Astrocyte (in vitro differentiated cells and primary cell): ENCODE data around the gene L3MBTL4. TPM values are rescaled to one million over a fixed set of nuclear protein-coding genes. Genes with fewer than 3 reads are reported as not detected.

ENCODE experiments used
- DNase-seq: peaks from one replicate; pipeline ENCODE4 v3.0.0-alpha.2; 2010; ENCODE audit warnings: low read depth
- FAIRE-seq: peaks from 2 replicates; lab custom pipeline; 2011; peaks lifted over from hg19 to GRCh38; lab: Jason Lieb, UNC
- H2AFZ ChIP-seq: 2 replicates; pipeline ENCODE4 v1.6.0; 2012; ENCODE audit warnings: low read depth, low read length, inconsistent platforms
- H3K27ac ChIP-seq: 2 replicates; pipeline ENCODE4 v1.5.1; 2011; ENCODE audit warnings: low read depth, low read length, inconsistent platforms
- H3K27me3 ChIP-seq: 2 replicates; pipeline ENCODE4 v1.6.0; 2011; ENCODE audit warnings: low read length, inconsistent platforms; ENCODE audit not compliant: insufficient read depth
- H3K36me3 ChIP-seq: 2 replicates; pipeline ENCODE4 v1.5.1; 2011; ENCODE audit warnings: low read length, inconsistent platforms; ENCODE audit not compliant: insufficient read depth
- H3K4me1 ChIP-seq: 2 replicates; pipeline ENCODE4 v1.5.1; 2011; ENCODE audit warnings: low read length, inconsistent platforms; ENCODE audit not compliant: insufficient read depth
- H3K4me2 ChIP-seq: 2 replicates; pipeline ENCODE4 v1.6.0; 2012; ENCODE audit warnings: low read length, inconsistent platforms
- H3K4me3 ChIP-seq: 2 replicates; pipeline ENCODE4 v1.5.1; 2011; ENCODE audit warnings: low read depth, mild to moderate bottlenecking, low read length, inconsistent platforms; ENCODE audit not compliant: insufficient read depth
- H3K79me2 ChIP-seq: 2 replicates; pipeline ENCODE4 v1.6.0; 2012; ENCODE audit warnings: mild to moderate bottlenecking, low read length, inconsistent platforms; ENCODE audit not compliant: insufficient read depth
- H3K9ac ChIP-seq: 2 replicates; pipeline ENCODE4 v1.6.0; 2012; ENCODE audit warnings: mild to moderate bottlenecking, low read length, inconsistent platforms
- H3K9me3 ChIP-seq: 2 replicates; pipeline ENCODE4 v1.5.1; 2012; ENCODE audit warnings: low read depth, mild to moderate bottlenecking, low read length, inconsistent platforms; ENCODE audit not compliant: insufficient read depth
- H4K20me1 ChIP-seq: 2 replicates; pipeline ENCODE4 v1.6.0; 2012; ENCODE audit warnings: low read length, inconsistent platforms; ENCODE audit not compliant: insufficient read depth
- H3K27ac Mint-ChIP-seq: one replicate; pipeline ENCODE4 v1.8.0; 2021; ENCODE audit warnings: mild to moderate bottlenecking, mixed read lengths; ENCODE audit not compliant: unreplicated experiment
- H3K27me3 Mint-ChIP-seq: one replicate; pipeline ENCODE4 v1.8.0; 2021; ENCODE audit warnings: low read depth, mixed read lengths; ENCODE audit not compliant: unreplicated experiment
- H3K36me3 Mint-ChIP-seq: one replicate; pipeline ENCODE4 v1.8.0; 2021; ENCODE audit warnings: low read depth, mixed read lengths; ENCODE audit not compliant: unreplicated experiment
- H3K4me1 Mint-ChIP-seq: one replicate; pipeline ENCODE4 v1.8.0; 2021; ENCODE audit warnings: low read depth, mixed read lengths; ENCODE audit not compliant: unreplicated experiment
- H3K4me3 Mint-ChIP-seq: one replicate; pipeline ENCODE4 v1.8.0; 2021; ENCODE audit warnings: mild to moderate bottlenecking, moderate library complexity, mixed read lengths; ENCODE audit not compliant: unreplicated experiment
- H3K9me3 Mint-ChIP-seq: one replicate; pipeline ENCODE4 v1.8.0; 2021; ENCODE audit warnings: mild to moderate bottlenecking, mixed read lengths; ENCODE audit not compliant: unreplicated experiment
- EZH2 ChIP-seq: IDR thresholded peaks from 2 replicates; pipeline ENCODE4 v1.6.1; 2012; ENCODE audit warnings: mild to moderate bottlenecking, low read length, inconsistent platforms; ENCODE audit not compliant: insufficient read depth
- total RNA-seq: library from RNA; stranded (reverse); gene quantifications from 2 replicates; pipeline ENCODE4 v1.2.1, GENCODE V29; 2021
- TF ChIP-seq, protein P1 (sequence below): IDR thresholded peaks from 2 replicates; pipeline ENCODE4 v1.5.1; 2011; ENCODE audit warnings: low read depth, mild to moderate bottlenecking, inconsistent platforms, low read length, moderate library complexity; ENCODE audit not compliant: insufficient read depth

The L3MBTL4 gene
- total RNA-seq, 1 donor from 2014 or later, result 0.52 TPM

DNA sequence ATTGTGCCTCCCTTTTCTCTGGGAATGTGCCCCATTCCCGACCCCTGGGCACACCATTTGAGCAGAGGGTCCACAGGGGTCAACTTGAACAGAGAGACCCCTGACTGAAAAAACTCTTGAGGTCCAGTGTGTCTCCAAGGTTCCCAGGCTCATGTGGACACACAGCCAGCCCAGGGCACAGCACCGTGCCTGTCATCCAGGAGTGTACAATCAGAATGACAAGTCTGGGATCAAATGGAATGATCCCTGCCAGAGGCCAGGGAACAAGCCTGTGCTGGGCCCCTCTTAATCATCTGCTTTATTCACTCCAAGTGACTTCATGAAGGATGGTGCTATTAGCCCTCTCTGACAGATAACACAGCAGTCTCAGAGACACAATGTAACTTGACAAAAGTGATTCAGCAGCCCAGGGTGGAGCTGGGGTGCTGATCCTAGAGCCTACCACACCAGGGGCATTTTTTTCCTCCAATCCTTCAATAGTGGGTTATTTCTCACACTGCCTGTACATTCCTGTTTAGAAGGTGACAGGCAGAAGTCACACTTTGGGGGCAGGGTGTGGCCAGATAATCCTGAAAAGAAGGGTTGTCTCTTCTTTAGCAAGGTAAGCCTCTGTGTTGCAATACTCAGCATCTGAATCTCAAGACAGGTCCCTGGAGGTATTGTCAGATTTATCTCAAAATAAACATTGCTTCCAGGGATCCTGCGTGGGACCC, 435.4 kb downstream of the L3MBTL4 start:
- TF ChIP-seq, protein P1, sequence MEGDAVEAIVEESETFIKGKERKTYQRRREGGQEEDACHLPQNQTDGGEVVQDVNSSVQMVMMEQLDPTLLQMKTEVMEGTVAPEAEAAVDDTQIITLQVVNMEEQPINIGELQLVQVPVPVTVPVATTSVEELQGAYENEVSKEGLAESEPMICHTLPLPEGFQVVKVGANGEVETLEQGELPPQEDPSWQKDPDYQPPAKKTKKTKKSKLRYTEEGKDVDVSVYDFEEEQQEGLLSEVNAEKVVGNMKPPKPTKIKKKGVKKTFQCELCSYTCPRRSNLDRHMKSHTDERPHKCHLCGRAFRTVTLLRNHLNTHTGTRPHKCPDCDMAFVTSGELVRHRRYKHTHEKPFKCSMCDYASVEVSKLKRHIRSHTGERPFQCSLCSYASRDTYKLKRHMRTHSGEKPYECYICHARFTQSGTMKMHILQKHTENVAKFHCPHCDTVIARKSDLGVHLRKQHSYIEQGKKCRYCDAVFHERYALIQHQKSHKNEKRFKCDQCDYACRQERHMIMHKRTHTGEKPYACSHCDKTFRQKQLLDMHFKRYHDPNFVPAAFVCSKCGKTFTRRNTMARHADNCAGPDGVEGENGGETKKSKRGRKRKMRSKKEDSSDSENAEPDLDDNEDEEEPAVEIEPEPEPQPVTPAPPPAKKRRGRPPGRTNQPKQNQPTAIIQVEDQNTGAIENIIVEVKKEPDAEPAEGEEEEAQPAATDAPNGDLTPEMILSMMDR, result no peak
- TF ChIP-seq EZH2, result no peak
- Mint-ChIP-seq H3K27me3 (peaks cover 18% of the 10 kb centered on the region), H3K4me1 (peaks cover 12% of the 10 kb centered on the region), H3K27ac (no peak overlapping the region), H3K9me3 (no peaks in the 10 kb centered on the region), H3K36me3 (no peaks in the 10 kb centered on the region), H3K4me3 (no peak overlapping the region)
- no peak overlapping the region for H3K4me2 ChIP-seq
- DNase-seq, result no peak
- no peaks in the 10 kb centered on the region for H3K79me2 ChIP-seq
- no peak overlapping the region for H3K27ac ChIP-seq
- H3K4me3 ChIP-seq, result no peak overlapping the region
- H3K4me1 ChIP-seq, result peaks cover 7% of the 10 kb centered on the region
- FAIRE-seq, result no peak
- no peaks in the 10 kb centered on the region for H4K20me1 ChIP-seq
- no peaks in the 10 kb centered on the region for H3K36me3 ChIP-seq
- H3K27me3 ChIP-seq, result peaks cover 2% of the 10 kb centered on the region
- H3K9me3 ChIP-seq, result no peaks in the 10 kb centered on the region
- H2AFZ ChIP-seq, result no peak overlapping the region
- H3K9ac ChIP-seq, result no peak overlapping the region

DNA sequence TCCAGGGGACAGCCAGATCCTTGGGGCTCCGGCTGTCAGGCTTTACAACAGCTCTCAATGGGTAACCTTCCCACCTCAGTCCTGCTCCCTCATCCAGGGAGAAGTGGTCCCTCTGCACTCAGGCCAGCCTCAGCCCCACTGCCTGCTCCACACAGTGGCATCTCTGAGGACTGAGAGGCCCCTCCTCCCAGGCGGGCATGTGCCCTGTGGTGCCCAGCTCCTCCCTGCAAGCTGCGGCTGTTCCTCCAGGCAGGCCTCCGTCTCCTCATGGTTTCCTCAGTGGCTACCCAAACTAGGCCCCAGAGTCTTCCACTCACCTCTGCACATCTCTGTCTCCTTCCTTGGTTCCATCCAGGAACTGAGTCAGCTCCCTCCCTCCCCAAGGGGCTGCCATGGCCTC, 437.7 kb downstream of the L3MBTL4 start:
- Histone ChIP-seq H3K36me3 (no peaks in the 10 kb centered on the region), H4K20me1 (no peaks in the 10 kb centered on the region), H3K9ac (no peak overlapping the region), H3K27ac (no peak overlapping the region), H3K4me1 (peaks cover 7% of the 10 kb centered on the region), H3K9me3 (no peaks in the 10 kb centered on the region), H3K4me3 (no peak overlapping the region), H3K27me3 (peaks cover 8% of the 10 kb centered on the region), H2AFZ (no peak overlapping the region), H3K79me2 (no peaks in the 10 kb centered on the region), H3K4me2 (no peak overlapping the region)
- Mint-ChIP-seq H3K4me1 (peaks cover 12% of the 10 kb centered on the region), H3K9me3 (no peaks in the 10 kb centered on the region), H3K4me3 (no peak overlapping the region), H3K27me3 (peaks cover 18% of the 10 kb centered on the region), H3K27ac (no peak overlapping the region), H3K36me3 (no peaks in the 10 kb centered on the region)
- no peak for FAIRE-seq
- no peak for TF ChIP-seq EZH2
- TF ChIP-seq, protein P1, result no peak
- no peak for DNase-seq
